Measurements from ENCODE around the gene TMSB10. TPM values are rescaled to one million over a fixed set of nuclear protein-coding genes. Genes with fewer than 3 reads are reported as not detected.

The TMSB10 gene
- total RNA-seq, 4 donors from 2014 or later = 693 to 2,974 (median 1,499) TPM

DNA sequence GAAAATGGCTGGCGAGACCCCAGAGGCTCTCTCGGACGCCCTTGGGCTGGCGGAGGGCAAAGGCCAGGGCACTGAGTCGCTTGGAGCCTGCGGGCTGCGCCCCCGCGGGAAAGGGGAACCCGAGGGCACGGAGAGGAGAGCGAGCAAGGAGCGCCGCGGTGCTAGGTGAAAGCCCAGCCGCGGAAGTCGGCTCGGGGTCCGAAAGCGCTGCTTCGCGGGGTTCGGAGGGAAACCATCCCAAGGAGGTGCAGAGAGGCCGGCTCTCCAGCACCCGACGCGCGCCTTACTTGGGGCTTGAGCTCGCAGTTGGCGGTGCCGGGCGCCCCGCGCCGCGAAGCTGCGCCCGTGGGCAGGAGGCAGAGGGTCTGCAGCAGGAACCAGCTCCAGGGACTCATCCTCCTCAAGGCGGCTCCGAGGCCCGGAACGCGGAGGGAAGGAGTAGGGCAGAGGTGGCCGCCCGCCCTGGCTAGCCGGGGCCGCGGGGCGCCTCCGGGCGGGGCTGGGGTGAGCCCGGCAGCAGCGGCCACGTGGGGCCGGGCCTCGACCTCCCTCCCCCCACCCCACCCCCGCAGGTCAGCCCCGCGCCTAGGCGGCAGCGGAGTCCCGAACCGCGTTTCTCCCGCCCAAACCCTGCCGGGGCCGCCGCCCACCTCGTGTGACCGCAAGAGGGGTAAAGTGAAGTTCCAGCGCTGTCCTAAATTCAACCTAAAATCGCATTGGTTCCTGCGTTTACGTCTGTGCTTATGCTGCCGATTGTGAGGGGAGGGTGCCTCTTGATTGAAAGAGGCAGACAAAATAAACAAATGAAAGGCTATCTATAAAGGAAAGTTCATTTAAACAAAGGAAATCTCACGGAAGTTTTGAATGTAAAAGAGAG, 24.6 kb upstream of the TMSB10 start, which contains the start of gene TRABD2A:
TRABD2A (minus strand) TSS at position 440 of the 877 bp plus-strand sequence; CDS start at position 395, 45 bp downstream.
- no peak for DNase-seq
- intact Hi-C loops (cut with DNase I; ENCODE audit: low total_unique reads) = no loop called here
- H3K4me3 ChIP-seq = peak within 1 kb of the TSS; percentile 24 to 43
- no peaks in the 10 kb centered on the region for H3K36me3 ChIP-seq
- no peak for TF ChIP-seq POLR2A (IDR thresholded peaks at IDR 0.05)
- TF ChIP-seq, protein P1, sequence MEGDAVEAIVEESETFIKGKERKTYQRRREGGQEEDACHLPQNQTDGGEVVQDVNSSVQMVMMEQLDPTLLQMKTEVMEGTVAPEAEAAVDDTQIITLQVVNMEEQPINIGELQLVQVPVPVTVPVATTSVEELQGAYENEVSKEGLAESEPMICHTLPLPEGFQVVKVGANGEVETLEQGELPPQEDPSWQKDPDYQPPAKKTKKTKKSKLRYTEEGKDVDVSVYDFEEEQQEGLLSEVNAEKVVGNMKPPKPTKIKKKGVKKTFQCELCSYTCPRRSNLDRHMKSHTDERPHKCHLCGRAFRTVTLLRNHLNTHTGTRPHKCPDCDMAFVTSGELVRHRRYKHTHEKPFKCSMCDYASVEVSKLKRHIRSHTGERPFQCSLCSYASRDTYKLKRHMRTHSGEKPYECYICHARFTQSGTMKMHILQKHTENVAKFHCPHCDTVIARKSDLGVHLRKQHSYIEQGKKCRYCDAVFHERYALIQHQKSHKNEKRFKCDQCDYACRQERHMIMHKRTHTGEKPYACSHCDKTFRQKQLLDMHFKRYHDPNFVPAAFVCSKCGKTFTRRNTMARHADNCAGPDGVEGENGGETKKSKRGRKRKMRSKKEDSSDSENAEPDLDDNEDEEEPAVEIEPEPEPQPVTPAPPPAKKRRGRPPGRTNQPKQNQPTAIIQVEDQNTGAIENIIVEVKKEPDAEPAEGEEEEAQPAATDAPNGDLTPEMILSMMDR (IDR thresholded peaks at IDR 0.05) = no peak
- H3K27ac ChIP-seq = no peak within 1 kb of the TSS
- peaks cover 0 to 6% of the 10 kb centered on the region in 2 donors for H3K27me3 ChIP-seq
- H3K9me3 ChIP-seq = no peaks in the 10 kb centered on the region
- peaks cover 0 to 20% of the 10 kb centered on the region in 2 donors for H3K4me1 ChIP-seq

DNA sequence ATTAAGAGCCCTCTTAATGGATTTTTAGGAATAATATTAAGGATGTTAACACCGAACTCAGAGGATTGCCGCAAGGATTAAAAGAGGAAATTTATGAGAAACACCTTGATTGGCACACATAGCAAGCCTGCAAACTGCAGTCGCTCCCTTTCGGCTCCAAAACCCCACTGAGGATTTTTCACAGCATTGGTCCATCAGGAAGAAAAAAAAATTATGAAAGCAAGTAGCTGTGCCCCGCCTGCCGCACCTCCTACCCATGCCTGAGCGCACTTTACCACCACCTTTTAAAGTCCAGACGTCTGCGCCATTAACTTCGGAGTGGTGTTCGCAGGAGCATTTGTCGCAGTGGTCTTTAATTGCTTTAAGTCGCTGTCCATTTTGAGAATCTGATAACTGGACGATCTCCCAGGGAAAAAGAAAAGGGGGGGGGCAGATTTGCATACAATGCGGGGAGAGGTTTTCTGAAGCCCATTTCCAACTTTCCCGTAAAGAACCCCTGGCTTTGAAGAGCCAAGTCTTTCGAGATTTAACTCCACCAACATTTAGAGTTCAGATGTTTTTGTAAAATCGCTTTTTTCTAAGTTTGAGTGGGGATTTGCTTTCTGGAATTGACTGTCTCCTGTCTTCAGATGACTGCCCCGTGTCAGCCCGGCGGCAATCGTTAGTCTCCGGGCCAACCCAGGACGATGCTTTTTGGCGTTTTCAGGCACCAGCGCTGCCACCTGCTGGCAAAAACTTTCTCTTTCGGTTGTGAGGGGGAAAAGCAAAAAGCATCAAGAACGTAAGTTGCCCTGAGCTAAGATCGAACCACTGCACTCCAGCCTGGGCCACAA, 23.7 kb upstream of the TMSB10 start:
- peak; percentile 70 for DNase-seq
- no peaks in the 10 kb centered on the region for H3K9me3 ChIP-seq
- no peak overlapping the region for H3K27ac ChIP-seq
- intact Hi-C loops (cut with DNase I; ENCODE audit: low total_unique reads) = no loop called here
- H3K36me3 ChIP-seq = no peaks in the 10 kb centered on the region
- peak overlapping the region; percentile 21 to 43 for H3K4me3 ChIP-seq
- H3K4me1 ChIP-seq = peaks cover 0 to 20% of the 10 kb centered on the region in 2 donors
- TF ChIP-seq POLR2A (IDR thresholded peaks at IDR 0.05) = no peak
- TF ChIP-seq, protein P1 (IDR thresholded peaks at IDR 0.05) = peak; percentile 55 to 68 (median 66)
- peaks cover 0 to 6% of the 10 kb centered on the region in 2 donors for H3K27me3 ChIP-seq

DNA sequence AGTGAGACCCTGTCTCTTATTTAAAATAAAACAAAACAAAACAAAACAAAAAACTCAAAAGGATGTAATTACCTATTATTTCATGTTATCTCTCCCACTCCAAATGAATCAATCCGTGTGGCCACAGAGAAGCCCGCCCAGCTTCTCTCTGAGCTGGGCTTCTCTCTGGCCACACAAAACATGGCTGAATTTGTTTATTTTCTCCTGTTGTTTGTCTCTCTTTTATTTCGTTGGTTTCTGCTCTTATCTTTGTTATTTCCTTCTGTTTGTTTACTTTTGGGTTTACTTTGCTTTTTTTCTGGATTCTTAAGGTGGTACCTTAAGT, 23.1 kb upstream of the TMSB10 start:
- TF ChIP-seq, protein P1 (IDR thresholded peaks at IDR 0.05) = no peak
- H3K27me3 ChIP-seq = peaks cover 0 to 6% of the 10 kb centered on the region in 2 donors
- H3K27ac ChIP-seq = no peak overlapping the region
- H3K4me1 ChIP-seq = peaks cover 0 to 20% of the 10 kb centered on the region in 2 donors
- no peaks in the 10 kb centered on the region for H3K9me3 ChIP-seq
- DNase-seq = no peak
- no peak overlapping the region for H3K4me3 ChIP-seq
- intact Hi-C loops (cut with DNase I; ENCODE audit: low total_unique reads) = no loop called here
- H3K36me3 ChIP-seq = no peaks in the 10 kb centered on the region

- Histone ChIP-seq H3K9me3 (no peaks in the 10 kb centered on the region), H3K27ac (no peak overlapping the region), H3K27me3 (peaks cover 0 to 6% of the 10 kb centered on the region in 2 donors), H3K4me3 (no peak overlapping the region), H3K36me3 (no peaks in the 10 kb centered on the region), H3K4me1 (peaks cover 0 to 20% of the 10 kb centered on the region in 2 donors)
- intact Hi-C loops (cut with DNase I; ENCODE audit: low total_unique reads) = no loop called here
- TF ChIP-seq, protein P1 (IDR thresholded peaks at IDR 0.05) = no peak
- TF ChIP-seq POLR2A (IDR thresholded peaks at IDR 0.05) = no peak
- DNase-seq = no peak
These were observed 22.5 kb upstream of the TMSB10 start for GRCh38 chr2:84882775-84883550.

Measured in uterus (tissue), 4 donors.